HEK293 (cell line): Measurements from ENCODE around the gene CRYBG1.
A peak's percentile ranks its signal among the peaks of the same experiment; 100 is the strongest.

Experiments used
- CTCF ChIA-PET: fragments of 350-600 bp; formaldehyde crosslinking; extraction: SDS; loops from one replicate; lab custom pipeline; 2021; ENCODE audit warnings: antibody characterized with exemption; lab: Yijun Ruan, JAX
- POLR2A ChIA-PET: fragments of 300-600 bp; formaldehyde crosslinking; extraction: SDS; loops from one replicate; lab custom pipeline; 2020; ENCODE audit warnings: antibody characterized with exemption, inconsistent platforms; lab: Yijun Ruan, JAX
- H3K27ac ChIP-seq: fragments of 200-500 bp; sonication (Bioruptor generic); 2 replicates; pipeline ENCODE4 v1.5.1; 2014; ENCODE audit warnings: low read depth, low read length, control low read depth, inconsistent platforms; ENCODE audit errors: extremely low read depth
- H3K36me3 ChIP-seq, 2 experiments: fragments of 200-500 bp in 1 of 2; sonication (Bioruptor generic) in 1 of 2; 1 replicate in 1 of 2; 2 replicates in 1 of 2; pipeline ENCODE4 v1.5.1; 2014 to 2017; ENCODE audit warnings: inconsistent platforms in 2 of 2, low read length in 2 of 2; ENCODE audit not compliant: control insufficient read depth in 2 of 2, insufficient read depth in 1 of 2
- H3K4me1 ChIP-seq: fragments of 200-500 bp; sonication (Bioruptor generic); 2 replicates; pipeline ENCODE4 v1.5.1; 2014; ENCODE audit warnings: mild to moderate bottlenecking, low read length, inconsistent platforms; ENCODE audit not compliant: control insufficient read depth, insufficient read depth
- H3K4me3 ChIP-seq: 2 replicates; pipeline ENCODE4 v1.5.1; 2011; ENCODE audit warnings: low read depth, mild to moderate bottlenecking, control low read depth, low read length, moderate library complexity
- H3K9me3 ChIP-seq: fragments of 200-500 bp; sonication (Bioruptor generic); 2 replicates; pipeline ENCODE4 v1.5.1; 2014; ENCODE audit warnings: low read depth, low read length, inconsistent platforms; ENCODE audit not compliant: control insufficient read depth, insufficient read depth
- BCL11A ChIP-seq: fragments of 450-650 bp; formaldehyde crosslinking; IDR thresholded peaks from 2 replicates; pipeline ENCODE4 v1.5.1; 2016; ENCODE audit warnings: low read depth, missing biosample characterization, missing genetic modification characterization
- EGR2 ChIP-seq: fragments of 450-650 bp; formaldehyde crosslinking; IDR thresholded peaks from 2 replicates; pipeline ENCODE4 v1.5.1; 2016; ENCODE audit warnings: low read depth, missing biosample characterization, missing genetic modification characterization
- GLIS1 ChIP-seq: fragments of 450-650 bp; formaldehyde crosslinking; IDR thresholded peaks from 2 replicates; pipeline ENCODE4 v1.5.1; 2016; ENCODE audit warnings: missing biosample characterization, missing genetic modification characterization
- RBAK ChIP-seq: fragments of 450-650 bp; formaldehyde crosslinking; IDR thresholded peaks from 2 replicates; pipeline ENCODE4 v1.5.1; 2016; ENCODE audit warnings: missing biosample characterization, missing genetic modification characterization
- ZBTB1 ChIP-seq: fragments of 450-650 bp; formaldehyde crosslinking; IDR thresholded peaks from 2 replicates; pipeline ENCODE4 v1.5.1; 2016; ENCODE audit warnings: missing biosample characterization, missing genetic modification characterization
- ZBTB11 ChIP-seq: fragments of 450-650 bp; formaldehyde crosslinking; conservative IDR thresholded peaks from 2 replicates; pipeline ENCODE4 v1.5.1; 2016; ENCODE audit warnings: low read depth, missing biosample characterization, missing genetic modification characterization
- ZBTB44 ChIP-seq: fragments of 450-650 bp; IDR thresholded peaks from 2 replicates; pipeline ENCODE4 v1.5.1; 2018; ENCODE audit warnings: missing biosample characterization, mild to moderate bottlenecking, missing genetic modification characterization
- ZFP37 ChIP-seq: fragments of 450-650 bp; formaldehyde crosslinking; IDR thresholded peaks from 2 replicates; pipeline ENCODE4 v1.5.1; 2016; ENCODE audit warnings: missing biosample characterization, missing genetic modification characterization
- ZNF133 ChIP-seq: fragments of 450-650 bp; formaldehyde crosslinking; IDR thresholded peaks from 2 replicates; pipeline ENCODE4 v1.5.1; 2016; ENCODE audit warnings: missing biosample characterization, missing genetic modification characterization
- ZNF2 ChIP-seq: fragments of 450-650 bp; formaldehyde crosslinking; IDR thresholded peaks from 2 replicates; pipeline ENCODE4 v1.5.1; 2016; ENCODE audit warnings: missing biosample characterization, missing genetic modification characterization
- ZNF214 ChIP-seq: fragments of 450-650 bp; formaldehyde crosslinking; IDR thresholded peaks from 2 replicates; pipeline ENCODE4 v1.5.1; 2017; ENCODE audit warnings: missing biosample characterization, mild to moderate bottlenecking, missing genetic modification characterization, borderline replicate concordance
- ZNF292 ChIP-seq: fragments of 450-650 bp; formaldehyde crosslinking; IDR thresholded peaks from 2 replicates; pipeline ENCODE4 v1.5.1; 2016; ENCODE audit warnings: low read depth, missing biosample characterization, missing genetic modification characterization, borderline replicate concordance
- ZNF311 ChIP-seq: fragments of 450-650 bp; formaldehyde crosslinking; IDR thresholded peaks from 2 replicates; pipeline ENCODE4 v1.5.1; 2017; ENCODE audit warnings: missing biosample characterization, missing genetic modification characterization, borderline replicate concordance
- ZNF341 ChIP-seq: fragments of 450-650 bp; formaldehyde crosslinking; IDR thresholded peaks from 2 replicates; pipeline ENCODE4; 2016; ENCODE audit warnings: low read depth, missing biosample characterization, missing genetic modification characterization
- ZNF37A ChIP-seq: fragments of 450-650 bp; IDR thresholded peaks from 2 replicates; pipeline ENCODE4 v1.5.1; 2018; ENCODE audit warnings: missing biosample characterization, missing genetic modification characterization
- ZNF394 ChIP-seq: fragments of 450-650 bp; formaldehyde crosslinking; IDR thresholded peaks from 2 replicates; pipeline ENCODE4 v1.5.1; 2016; ENCODE audit warnings: missing biosample characterization, missing genetic modification characterization, mild to moderate bottlenecking, moderate library complexity, borderline replicate concordance
- ZNF548 ChIP-seq: fragments of 450-650 bp; formaldehyde crosslinking; IDR thresholded peaks from 2 replicates; pipeline ENCODE4 v1.5.1; 2016; ENCODE audit warnings: missing biosample characterization, missing genetic modification characterization
- ZNF580 ChIP-seq: fragments of 450-650 bp; formaldehyde crosslinking; IDR thresholded peaks from 2 replicates; pipeline ENCODE4 v1.5.1; 2016; ENCODE audit warnings: missing biosample characterization, missing genetic modification characterization
- ZNF670 ChIP-seq: fragments of 450-650 bp; formaldehyde crosslinking; IDR thresholded peaks from 2 replicates; pipeline ENCODE4 v1.5.1; 2016; ENCODE audit warnings: missing biosample characterization, missing genetic modification characterization, low read depth
- ZNF707 ChIP-seq: fragments of 450-650 bp; formaldehyde crosslinking; IDR thresholded peaks from 2 replicates; pipeline ENCODE4 v1.5.1; 2016; ENCODE audit warnings: missing biosample characterization, missing genetic modification characterization
- TF ChIP-seq, protein P1 (sequence below): fragments of 450-650 bp; formaldehyde crosslinking; IDR thresholded peaks from 2 replicates; pipeline ENCODE4 v1.5.1; 2016; ENCODE audit warnings: missing biosample characterization, missing genetic modification characterization
- TF ChIP-seq, protein P2 (sequence below): fragments of 450-650 bp; formaldehyde crosslinking; IDR thresholded peaks from 2 replicates; pipeline ENCODE4 v1.5.1; 2016; ENCODE audit warnings: missing biosample characterization, missing genetic modification characterization
- TF ChIP-seq, protein P3 (sequence below): fragments of 450-650 bp; formaldehyde crosslinking; IDR thresholded peaks from 2 replicates; pipeline ENCODE4 v1.5.1; 2016; ENCODE audit warnings: missing biosample characterization, missing genetic modification characterization
- TF ChIP-seq, protein P4 (sequence below): fragments of 450-650 bp; formaldehyde crosslinking; IDR thresholded peaks from 2 replicates; pipeline ENCODE4 v1.5.1; 2017; ENCODE audit warnings: missing biosample characterization, missing genetic modification characterization

CRYBG1 gene

GRCh38 chr6:106325336-106326178 is 35.0 kb upstream of the CRYBG1 start, which contains the start of gene ATG5:
Gene ATG5 (minus strand): TSS chr6:106325760. CDS start chr6:106316208, 9,552 bp downstream.
- Histone ChIP-seq H3K27ac (peak within 1 kb of the TSS; percentile 91), H3K4me1 (peaks cover 2% of the 10 kb centered on the region; the same call in 1 of the 2 replicates), H3K4me3 (peak within 1 kb of the TSS; percentile 86), H3K9me3 (no peaks in the 10 kb centered on the region), H3K36me3 (no peaks in the 10 kb centered on the region)
- ChIA-PET POLR2A (interaction anchor here (0.6 to 1.7 kb wide), 15 partner anchors 8 to 1369 kb away, joined by 3 to 14 read pairs (median 5); partner anchors contain the start of genes CD24, CRYBG1 and LIN28B), CTCF (interaction anchor here (0.6 to 1.5 kb wide), 5 partner anchors 9 to 1466 kb away, joined by 3 to 10 read pairs (median 3); partner anchors contain the start of genes CRYBG1 and HACE1)
- TF ChIP-seq ZBTB44 (tag by site-specific recombination): peak; percentile 96
- TF ChIP-seq RBAK (tag by site-specific recombination): no peak
- peak; percentile 96 for TF ChIP-seq GLIS1
- no peak for TF ChIP-seq ZNF214
- TF ChIP-seq, protein P1, sequence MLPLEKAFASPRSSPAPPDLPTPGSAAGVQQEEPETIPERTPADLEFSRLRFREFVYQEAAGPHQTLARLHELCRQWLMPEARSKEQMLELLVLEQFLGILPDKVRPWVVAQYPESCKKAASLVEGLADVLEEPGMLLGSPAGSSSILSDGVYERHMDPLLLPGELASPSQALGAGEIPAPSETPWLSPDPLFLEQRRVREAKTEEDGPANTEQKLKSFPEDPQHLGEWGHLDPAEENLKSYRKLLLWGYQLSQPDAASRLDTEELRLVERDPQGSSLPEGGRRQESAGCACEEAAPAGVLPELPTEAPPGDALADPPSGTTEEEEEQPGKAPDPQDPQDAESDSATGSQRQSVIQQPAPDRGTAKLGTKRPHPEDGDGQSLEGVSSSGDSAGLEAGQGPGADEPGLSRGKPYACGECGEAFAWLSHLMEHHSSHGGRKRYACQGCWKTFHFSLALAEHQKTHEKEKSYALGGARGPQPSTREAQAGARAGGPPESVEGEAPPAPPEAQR (tag by site-specific recombination): 0 out of 2 replicates have a peak, but pooled peaks have one; percentile 21
- no peak for TF ChIP-seq ZNF670 (tag by site-specific recombination)
- TF ChIP-seq, protein P2, sequence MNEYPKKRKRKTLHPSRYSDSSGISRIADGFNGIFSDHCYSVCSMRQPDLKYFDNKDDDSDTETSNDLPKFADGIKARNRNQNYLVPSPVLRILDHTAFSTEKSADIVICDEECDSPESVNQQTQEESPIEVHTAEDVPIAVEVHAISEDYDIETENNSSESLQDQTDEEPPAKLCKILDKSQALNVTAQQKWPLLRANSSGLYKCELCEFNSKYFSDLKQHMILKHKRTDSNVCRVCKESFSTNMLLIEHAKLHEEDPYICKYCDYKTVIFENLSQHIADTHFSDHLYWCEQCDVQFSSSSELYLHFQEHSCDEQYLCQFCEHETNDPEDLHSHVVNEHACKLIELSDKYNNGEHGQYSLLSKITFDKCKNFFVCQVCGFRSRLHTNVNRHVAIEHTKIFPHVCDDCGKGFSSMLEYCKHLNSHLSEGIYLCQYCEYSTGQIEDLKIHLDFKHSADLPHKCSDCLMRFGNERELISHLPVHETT: peak; percentile 60; the same call in 1 of the 2 replicates
- TF ChIP-seq ZBTB11: peak; percentile 98
- peak; percentile 93 for TF ChIP-seq ZNF580 (tag by site-specific recombination)
- TF ChIP-seq ZNF311 (tag by site-specific recombination): no peak
- no peak; the same call in 1 of the 2 replicates for TF ChIP-seq ZNF548 (tag by site-specific recombination)
- no peak for TF ChIP-seq ZNF292 (tag by site-specific recombination)
- peak; percentile 69; the same call in 1 of the 2 replicates for TF ChIP-seq ZNF341 (tag by site-specific recombination)
- no peak for TF ChIP-seq ZNF133 (tag by site-specific recombination)
- TF ChIP-seq ZNF2 (tag by site-specific recombination): peak; percentile 96
- TF ChIP-seq ZNF37A: no peak
- TF ChIP-seq, protein P3, sequence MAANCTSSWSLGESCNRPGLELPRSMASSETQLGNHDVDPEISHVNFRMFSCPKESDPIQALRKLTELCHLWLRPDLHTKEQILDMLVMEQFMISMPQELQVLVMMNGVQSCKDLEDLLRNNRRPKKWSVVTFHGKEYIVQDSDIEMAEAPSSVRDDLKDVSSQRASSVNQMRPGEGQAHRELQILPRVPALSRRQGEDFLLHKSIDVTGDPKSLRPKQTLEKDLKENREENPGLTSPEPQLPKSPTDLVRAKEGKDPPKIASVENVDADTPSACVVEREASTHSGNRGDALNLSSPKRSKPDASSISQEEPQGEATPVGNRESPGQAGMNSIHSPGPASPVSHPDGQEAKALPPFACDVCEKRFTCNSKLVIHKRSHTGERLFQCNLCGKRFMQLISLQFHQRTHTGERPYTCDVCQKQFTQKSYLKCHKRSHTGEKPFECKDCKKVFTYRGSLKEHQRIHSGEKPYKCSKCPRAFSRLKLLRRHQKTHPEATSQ (tag by site-specific recombination): peak; percentile 94
- no peak; the same call in 1 of the 2 replicates for TF ChIP-seq ZBTB1 (tag by site-specific recombination)
- peak; percentile 96 for TF ChIP-seq ZFP37
- TF ChIP-seq ZNF394 (tag by site-specific recombination): peak; percentile 66
- peak; percentile 38; the same call in 1 of the 2 replicates for TF ChIP-seq EGR2 (tag by site-specific recombination)
- no peak for TF ChIP-seq ZNF707 (tag by site-specific recombination)
- TF ChIP-seq, protein P4, sequence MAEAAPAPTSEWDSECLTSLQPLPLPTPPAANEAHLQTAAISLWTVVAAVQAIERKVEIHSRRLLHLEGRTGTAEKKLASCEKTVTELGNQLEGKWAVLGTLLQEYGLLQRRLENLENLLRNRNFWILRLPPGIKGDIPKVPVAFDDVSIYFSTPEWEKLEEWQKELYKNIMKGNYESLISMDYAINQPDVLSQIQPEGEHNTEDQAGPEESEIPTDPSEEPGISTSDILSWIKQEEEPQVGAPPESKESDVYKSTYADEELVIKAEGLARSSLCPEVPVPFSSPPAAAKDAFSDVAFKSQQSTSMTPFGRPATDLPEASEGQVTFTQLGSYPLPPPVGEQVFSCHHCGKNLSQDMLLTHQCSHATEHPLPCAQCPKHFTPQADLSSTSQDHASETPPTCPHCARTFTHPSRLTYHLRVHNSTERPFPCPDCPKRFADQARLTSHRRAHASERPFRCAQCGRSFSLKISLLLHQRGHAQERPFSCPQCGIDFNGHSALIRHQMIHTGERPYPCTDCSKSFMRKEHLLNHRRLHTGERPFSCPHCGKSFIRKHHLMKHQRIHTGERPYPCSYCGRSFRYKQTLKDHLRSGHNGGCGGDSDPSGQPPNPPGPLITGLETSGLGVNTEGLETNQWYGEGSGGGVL (tag by site-specific recombination): peak; percentile 39; the same call in 1 of the 2 replicates
- no peak for TF ChIP-seq BCL11A (tag by site-specific recombination)
